K562 (cell line): ENCODE measurements around the gene PLXDC1.

Experiments
- CHD2 ChIP-seq: IDR thresholded peaks from 2 replicates; pipeline ENCODE4 v1.6.1; 2011; ENCODE audit warnings: low read depth, low read length
- PHB2 ChIP-seq: fragments of 450-650 bp; IDR thresholded peaks from 2 replicates; pipeline ENCODE4 v1.6.1; 2017; ENCODE audit warnings: low read depth
- ZNF592 ChIP-seq: fragments of 450-650 bp; IDR thresholded peaks from 2 replicates; pipeline ENCODE4 v1.6.1; 2017; ENCODE audit warnings: antibody characterized with exemption, mild to moderate bottlenecking

GRCh38 chr17:39080421-39081078 is 70.9 kb downstream of the PLXDC1 start:
- TF ChIP-seq ZNF592 (no peak), CHD2 (no peak), PHB2 (no peak)
